HepG2 (cell line): ENCODE results near the gene CAB39. TPM values are rescaled to one million over a fixed set of nuclear protein-coding genes. Genes with fewer than 3 reads are reported as not detected.

ENCODE experiments used
- ATAC-seq: fragments of 200-7000 bp; cut with Tn5 transposase; 3 replicates; pipeline ENCODE4 v1.9.1; 2020; ENCODE audit warnings: mild to moderate bottlenecking, moderate library complexity
- BruUV-seq: library from RNA; stranded (reverse); fragments of 400-500 nt; replicated peaks from 2 replicates; lab custom pipeline; 2021; lab: Mats Ljungman, UMichigan
- CTCF ChIA-PET: fragments of 300-600 bp; formaldehyde crosslinking; extraction: SDS; loops from one replicate; lab custom pipeline; 2021; ENCODE audit warnings: low total read pairs, inconsistent platforms, low intra/inter-chr PET ratio; lab: Yijun Ruan, JAX
- POLR2A ChIA-PET: fragments of 350-600 bp; sonication (Branson Sonifier 250); formaldehyde crosslinking; loops from one replicate; lab custom pipeline; 2020; ENCODE audit warnings: antibody characterized with exemption, inconsistent platforms; lab: Yijun Ruan, JAX
- DNase-seq: peaks from one replicate; pipeline ENCODE4 v3.0.0-alpha.2; 2015; ENCODE audit warnings: low spot score
- FAIRE-seq: peaks from 3 replicates; lab custom pipeline; 2011; peaks lifted over from hg19 to GRCh38; lab: Jason Lieb, UNC
- H2AFZ ChIP-seq: one replicate; pipeline ENCODE4 v1.6.1; 2011; ENCODE audit warnings: low read length, inconsistent platforms
- H3K27ac ChIP-seq: fragments of 300-600 bp; 3 replicates; pipeline ENCODE4 v1.8.0; 2011; ENCODE audit warnings: mixed run types, mild to moderate bottlenecking, mixed read lengths, low read length, inconsistent platforms; ENCODE audit not compliant: insufficient read depth; ENCODE audit errors: extremely low read length
- H3K27me3 ChIP-seq, 2 experiments: fragments of 200-600 bp in 1 of 2; 2 replicates in 1 of 2; 3 replicates in 1 of 2; pipeline versions ENCODE4 v1.6.0 to v1.8.0; 2011; ENCODE audit warnings: low read length in 2 of 2, mild to moderate bottlenecking in 2 of 2, moderate library complexity in 2 of 2, inconsistent platforms in 1 of 2; ENCODE audit not compliant: insufficient read depth in 2 of 2, control insufficient read depth in 1 of 2
- H3K36me3 ChIP-seq, 2 experiments: fragments of 200-600 bp in 1 of 2; replicated peaks in 1 of 2; 2 replicates in 1 of 2; 3 replicates in 1 of 2; pipeline versions ENCODE4 v1.5.1 to v1.8.0; 2011; ENCODE audit warnings: low read length in 2 of 2, inconsistent platforms in 1 of 2; ENCODE audit not compliant: insufficient read depth in 2 of 2, control insufficient read depth in 1 of 2
- H3K4me1 ChIP-seq: 2 replicates; pipeline ENCODE4 v1.5.1; 2012; ENCODE audit warnings: low read length, inconsistent platforms; ENCODE audit not compliant: insufficient read depth
- H3K4me2 ChIP-seq: 2 replicates; pipeline ENCODE4 v1.6.0; 2011; ENCODE audit warnings: low read depth, low read length, inconsistent platforms
- H3K4me3 ChIP-seq, 3 experiments: fragments of 200-600 bp in 1 of 3; sonication (generic), shearing (Covaris generic) in 1 of 3; replicated peaks in 1 of 3; 2 replicates each; pipeline ENCODE4 v1.5.1; 2011 to 2016; ENCODE audit warnings: low read length in 3 of 3, inconsistent platforms in 2 of 3, low read depth in 2 of 3, mild to moderate bottlenecking in 2 of 3, control low read depth in 1 of 3, mixed read lengths in 1 of 3; ENCODE audit not compliant: insufficient read depth in 1 of 3
- H3K79me2 ChIP-seq: one replicate; pipeline ENCODE4 v1.6.1; 2011; ENCODE audit warnings: low read length, inconsistent platforms; ENCODE audit not compliant: insufficient read depth
- H3K9ac ChIP-seq: 2 replicates; pipeline ENCODE4 v1.6.0; 2011; ENCODE audit warnings: mild to moderate bottlenecking, low read depth, low read length, inconsistent platforms; ENCODE audit not compliant: insufficient read depth
- H3K9me3 ChIP-seq: 2 replicates; pipeline ENCODE4 v1.5.1; 2012; ENCODE audit warnings: mild to moderate bottlenecking, low read length
- H4K20me1 ChIP-seq: 2 replicates; pipeline ENCODE4 v1.6.0; 2011; ENCODE audit warnings: inconsistent platforms, mild to moderate bottlenecking, low read length, moderate library complexity; ENCODE audit not compliant: insufficient read depth
- NCOR1 ChIP-seq: fragments of 200-600 bp; sonication (generic); IDR thresholded peaks from 2 replicates; pipeline ENCODE4 v1.7.0; 2017; ENCODE audit warnings: antibody characterized with exemption, low read length, borderline replicate concordance
- PATZ1 ChIP-seq: sonication (generic); formaldehyde crosslinking; IDR thresholded peaks from 2 replicates; pipeline ENCODE4 v1.4.0; 2020; ENCODE audit warnings: missing genetic modification reagents
- PTBP1 ChIP-seq: fragments of 200-400 bp; formaldehyde crosslinking; IDR thresholded peaks from 2 replicates; pipeline ENCODE4 v1.6.1; 2018; ENCODE audit warnings: low read length, low read depth; ENCODE audit not compliant: poor library complexity, severe bottlenecking
- TBX3 ChIP-seq: fragments of 450-650 bp; IDR thresholded peaks from 2 replicates; pipeline ENCODE4 v1.6.1; 2017; ENCODE audit warnings: antibody characterized with exemption, mild to moderate bottlenecking, inconsistent platforms, borderline replicate concordance
- TFAP4 ChIP-seq: sonication (generic); IDR thresholded peaks from 2 replicates; pipeline ENCODE4 v1.6.1; 2016; ENCODE audit warnings: low read depth, borderline replicate concordance
- ZNF251 ChIP-seq: sonication (generic); formaldehyde crosslinking; IDR thresholded peaks from 2 replicates; pipeline ENCODE4 v1.9.0; 2021; ENCODE audit warnings: mild to moderate bottlenecking, missing genetic modification reagents
- ZNF44 ChIP-seq: sonication (generic); formaldehyde crosslinking; IDR thresholded peaks from 2 replicates; pipeline ENCODE4 v1.5.1; 2020; ENCODE audit warnings: mild to moderate bottlenecking, missing genetic modification reagents
- WGBS: methylation state at CpG from one replicate; pipeline ENCODE4 v1.1.6; 2017; ENCODE audit warnings: low lambda C conversion rate; 5-methylcytosine and 5-hydroxymethylcytosine counted together
- in situ Hi-C: cut with HindIII; loops from 2 replicates; pipeline ENCODE4 v1.10.0; 2017; ENCODE audit warnings: low pct_unique_long_range_greater_than_20kb; ENCODE audit not compliant: extremely low pct_ligation_motif_present
- intact Hi-C: fragments of 100-400 bp; cut with micrococcal nuclease; formaldehyde crosslinking; loops from one replicate; pipeline ENCODE4 v1.10.0; 2022; ENCODE audit not compliant: unreplicated experiment
- polyA plus RNA-seq, 8 experiments: library from polyadenylated mRNA; depleted of rRNA in 3 of 8; stranded (reverse) in 7 of 8; unstranded in 1 of 8; fragments of >200 nt; fragmentation: Illumina TruSeq in 4 of 8; extraction: Trizol in 4 of 8; gene quantifications; 2 replicates each; pipeline versions ENCODE4 v1.2.1 to v1.2.3, GENCODE V29; 2011 to 2016; ENCODE audit warnings: low read depth in 4 of 8, missing spikeins in 1 of 8, mixed read lengths in 1 of 8; ENCODE audit not compliant: insufficient read depth in 1 of 8
- total RNA-seq, 5 experiments: library from RNA; depleted of rRNA; stranded (reverse); fragments of >200 nt; fragmentation: Illumina TruSeq; extraction: Trizol; gene quantifications; 2 replicates each; pipeline ENCODE4 v1.2.3, GENCODE V29; 2016; ENCODE audit warnings: low read depth in 1 of 5

CAB39 gene
- total and polyA plus RNA-seq, 2 of the 13 experiments (the other 11 are each of a cell fraction or from before 2014, with no cell fraction given) = 19.3 to 45.3 TPM

- TF ChIP-seq NCOR1 (peak; percentile 72; the same call in 1 of the 2 replicates), PATZ1 (CRISPR knock-in tag) (peak; percentile 69)
- TF ChIP-seq, all 625 proteins: peak for 79
Observed at GRCh38 chr2:230706053-230706521, 6.6 kb upstream of the CAB39 start (continued).

GRCh38 chr2:230706966-230707365 lies 5.7 kb upstream of the CAB39 start:
- 28% methylated on average over 8 of the region's 8 CpGs for WGBS
- in situ Hi-C loops = no loop called here

More at GRCh38 chr2:230706966-230707365, 5.7 kb upstream of the CAB39 start:
- CTCF ChIA-PET = no interaction called here
- Histone ChIP-seq H3K9ac (no peak overlapping the region), H3K27ac (no peak overlapping the region), H3K27me3 (no peaks in the 10 kb centered on the region; a peak in 2 of 5 replicates), H3K4me1 (peaks cover 44% of the 10 kb centered on the region), H3K4me3 (no peak overlapping the region), H3K36me3 (no peaks in the 10 kb centered on the region), H3K9me3 (no peaks in the 10 kb centered on the region), H4K20me1 (no peaks in the 10 kb centered on the region), H3K79me2 (no peaks in the 10 kb centered on the region), H2AFZ (no peak overlapping the region), H3K4me2 (peak overlapping the region; percentile 29; the same call in 1 of the 2 replicates)
- POLR2A ChIA-PET = no interaction called here
- ATAC-seq = no peak
- BruUV-seq = no TSS peak
- no peak for FAIRE-seq
- DNase-seq = no peak
- intact Hi-C loops = no loop called here
- no peak for TF ChIP-seq ZNF251 (CRISPR knock-in tag)
- no peak for TF ChIP-seq ZNF44 (CRISPR knock-in tag)
- TF ChIP-seq PTBP1 = no peak
- TF ChIP-seq TFAP4 = peak; percentile 58; the same call in 1 of the 2 replicates
- TF ChIP-seq TBX3 = no peak
